SK-N-SH (cell line): ENCODE results near the gene TDRD10. TPM values are rescaled to one million over a fixed set of nuclear protein-coding genes. Genes with fewer than 3 reads are reported as not detected.

ENCODE experiments used
- CTCF ChIA-PET: fragments of 300-600, 350-600 bp; formaldehyde crosslinking; extraction: SDS; loops from one replicate; lab custom pipeline; 2021; lab: Yijun Ruan, JAX
- POLR2A ChIA-PET: fragments of 350-600 bp; sonication (Branson Sonifier 250); formaldehyde crosslinking; extraction: SDS; loops from one replicate; lab custom pipeline; 2020; ENCODE audit warnings: antibody characterized with exemption, inconsistent platforms; lab: Yijun Ruan, JAX
- DNase-seq: peaks from one replicate; pipeline ENCODE4 v3.0.0; 2012
- H2AFZ ChIP-seq: fragments of 200-600 bp; sonication (generic); 2 replicates; pipeline ENCODE4 v1.8.1; 2016; ENCODE audit warnings: antibody characterized with exemption, mild to moderate bottlenecking, low read depth
- H3F3A ChIP-seq: fragments of 200-600 bp; sonication (generic); replicated peaks from 2 replicates; pipeline ENCODE3; 2016; ENCODE audit warnings: antibody characterized with exemption, mild to moderate bottlenecking; ENCODE audit not compliant: insufficient read depth
- H3K27ac ChIP-seq, 2 experiments: fragments of 200-500 bp in 1 of 2; fragments of 200-600 bp in 1 of 2; sonication (Bioruptor generic) in 1 of 2; sonication (generic), shearing (Covaris generic) in 1 of 2; 2 replicates each; pipeline versions ENCODE4 v1.5.1 to v1.6.1; 2014 to 2016; ENCODE audit warnings: low read depth in 2 of 2, inconsistent platforms in 1 of 2, low read length in 1 of 2, mild to moderate bottlenecking in 1 of 2, mixed read lengths in 1 of 2
- H3K27me3 ChIP-seq: fragments of 200-600 bp; sonication (generic), shearing (Covaris generic); 2 replicates; pipeline ENCODE4 v1.6.1; 2016; ENCODE audit warnings: mixed run types; ENCODE audit not compliant: insufficient read depth
- H3K36me3 ChIP-seq, 2 experiments: fragments of 200-500 bp in 1 of 2; fragments of 200-600 bp in 1 of 2; sonication (Bioruptor generic) in 1 of 2; sonication (generic) in 1 of 2; replicated peaks in 1 of 2; 2 replicates each; pipeline versions ENCODE3 to v1.5.1; 2014 to 2016; ENCODE audit warnings: low read length in 1 of 2, mild to moderate bottlenecking in 1 of 2; ENCODE audit not compliant: insufficient read depth in 2 of 2, control insufficient read depth in 1 of 2
- H3K4me1 ChIP-seq, 2 experiments: fragments of 200-500 bp in 1 of 2; fragments of 200-600 bp in 1 of 2; sonication (Bioruptor generic) in 1 of 2; sonication (generic), shearing (Covaris generic) in 1 of 2; 2 replicates each; pipeline versions ENCODE4 v1.5.1 to v1.6.1; 2014 to 2016; ENCODE audit warnings: low read depth in 1 of 2, low read length in 1 of 2, mixed run types in 1 of 2; ENCODE audit not compliant: insufficient read depth in 2 of 2, control insufficient read depth in 1 of 2
- H3K4me2 ChIP-seq: fragments of 200-600 bp; sonication (generic), shearing (Covaris generic); 2 replicates; pipeline ENCODE4 v1.6.1; 2017; ENCODE audit warnings: mixed run types
- H3K4me3 ChIP-seq, 2 experiments: fragments of 200-500 bp in 1 of 2; fragments of 200-600 bp in 1 of 2; sonication (Bioruptor generic) in 1 of 2; sonication (generic), shearing (Covaris generic) in 1 of 2; 2 replicates each; pipeline versions ENCODE4 v1.5.1 to v1.8.1; 2014 to 2016; ENCODE audit warnings: low read depth in 2 of 2, inconsistent platforms in 1 of 2, low read length in 1 of 2, mild to moderate bottlenecking in 1 of 2, mixed read lengths in 1 of 2, moderate library complexity in 1 of 2
- H3K79me2 ChIP-seq: fragments of 200-600 bp; sonication (generic); 2 replicates; pipeline ENCODE4 v1.8.1; 2017; ENCODE audit warnings: mild to moderate bottlenecking; ENCODE audit not compliant: insufficient read depth
- H3K9ac ChIP-seq: fragments of 200-600 bp; sonication (generic); 2 replicates; pipeline ENCODE4 v1.6.1; 2017; ENCODE audit warnings: mixed run types
- H3K9me2 ChIP-seq: fragments of 200-600 bp; sonication (generic); 2 replicates; pipeline ENCODE4 v1.6.1; 2017; ENCODE audit warnings: mixed run types
- H3K9me3 ChIP-seq: fragments of 200-600 bp; sonication (generic); 2 replicates; pipeline ENCODE4 v1.6.1; 2017; ENCODE audit warnings: mixed run types, mild to moderate bottlenecking, moderate library complexity
- H4K20me1 ChIP-seq: fragments of 200-600 bp; sonication (generic); 2 replicates; pipeline ENCODE4 v1.6.1; 2017; ENCODE audit warnings: mild to moderate bottlenecking, mixed run types; ENCODE audit not compliant: insufficient read depth
- CHD2 ChIP-seq: fragments of 150-350 bp; IDR thresholded peaks from 2 replicates; pipeline ENCODE4 v1.6.1; 2018; ENCODE audit warnings: low read length; ENCODE audit not compliant: partially characterized antibody
- FOSL2 ChIP-seq: IDR thresholded peaks from 2 replicates; pipeline ENCODE4 v1.4.0; 2012; ENCODE audit warnings: low read depth, mild to moderate bottlenecking, moderate library complexity, borderline replicate concordance
- FOXJ3 ChIP-seq: sonication (generic); formaldehyde crosslinking; IDR thresholded peaks from 2 replicates; pipeline ENCODE4 v1.5.1; 2020; ENCODE audit warnings: mild to moderate bottlenecking, missing genetic modification reagents
- FOXM1 ChIP-seq: IDR thresholded peaks from 2 replicates; pipeline ENCODE4 v1.4.0; 2012; ENCODE audit warnings: low read depth, mild to moderate bottlenecking
- GABPA ChIP-seq: IDR thresholded peaks from 2 replicates; pipeline ENCODE4 v1.4.0; 2012; ENCODE audit warnings: low read depth, mild to moderate bottlenecking
- MEF2A ChIP-seq: IDR thresholded peaks from 2 replicates; pipeline ENCODE4 v1.4.0; 2012; ENCODE audit warnings: low read depth, borderline replicate concordance
- MXI1 ChIP-seq: IDR thresholded peaks from 2 replicates; pipeline ENCODE4 v1.6.1; 2012; ENCODE audit warnings: mild to moderate bottlenecking, low read depth, low read length, improper control_type of control experiment
- NFIC ChIP-seq: IDR thresholded peaks from 2 replicates; pipeline ENCODE4 v1.4.0; 2012; ENCODE audit warnings: borderline replicate concordance
- NRF1 ChIP-seq: IDR thresholded peaks from 2 replicates; pipeline ENCODE4 v1.6.1; 2012; ENCODE audit warnings: low read depth, mild to moderate bottlenecking, low read length
- POLR2AphosphoS5 ChIP-seq: IDR thresholded peaks from 2 replicates; pipeline ENCODE4 v1.6.1; 2012; ENCODE audit warnings: low read depth, low read length
- RFX5 ChIP-seq: IDR thresholded peaks from 2 replicates; pipeline ENCODE4 v1.6.1; 2012; ENCODE audit warnings: mild to moderate bottlenecking, improper control_type of control experiment, low read length
- RXRA ChIP-seq: IDR thresholded peaks from 2 replicates; pipeline ENCODE4 v1.4.0; 2012; ENCODE audit warnings: low read depth, mild to moderate bottlenecking, borderline replicate concordance
- SIN3A ChIP-seq: IDR thresholded peaks from 2 replicates; pipeline ENCODE4 v1.6.1; 2012; ENCODE audit warnings: low read depth, mild to moderate bottlenecking, low read length, moderate library complexity, borderline replicate concordance
- TAF1 ChIP-seq: IDR thresholded peaks from 2 replicates; pipeline ENCODE4 v1.6.1; 2012; ENCODE audit warnings: low read depth, mild to moderate bottlenecking, low read length, moderate library complexity, borderline replicate concordance
- YY1 ChIP-seq: IDR thresholded peaks from 2 replicates; pipeline ENCODE4 v1.4.0; 2012; ENCODE audit warnings: low read depth, mild to moderate bottlenecking
- WGBS: methylation state at CpG from one replicate; pipeline ENCODE4 v1.1.6; 2017; ENCODE audit warnings: low lambda C conversion rate; 5-methylcytosine and 5-hydroxymethylcytosine counted together
- polyA plus RNA-seq, 3 experiments: library from polyadenylated mRNA; depleted of rRNA; stranded (reverse); fragments of >200 nt; gene quantifications; 2 replicates each; pipeline ENCODE4 v1.2.3, GENCODE V29; 2012
- TF ChIP-seq, protein P1 (sequence below): IDR thresholded peaks from 2 replicates; pipeline ENCODE4 v1.4.0; 2012; ENCODE audit warnings: low read depth, borderline replicate concordance
- TF ChIP-seq, protein P2 (sequence below): IDR thresholded peaks from 2 replicates; pipeline ENCODE4 v1.4.0; 2012; ENCODE audit warnings: low read depth

The TDRD10 gene
- polyA plus RNA-seq, 1 of the 3 experiments (the other 2 are of a cell fraction) = not detected

DNA sequence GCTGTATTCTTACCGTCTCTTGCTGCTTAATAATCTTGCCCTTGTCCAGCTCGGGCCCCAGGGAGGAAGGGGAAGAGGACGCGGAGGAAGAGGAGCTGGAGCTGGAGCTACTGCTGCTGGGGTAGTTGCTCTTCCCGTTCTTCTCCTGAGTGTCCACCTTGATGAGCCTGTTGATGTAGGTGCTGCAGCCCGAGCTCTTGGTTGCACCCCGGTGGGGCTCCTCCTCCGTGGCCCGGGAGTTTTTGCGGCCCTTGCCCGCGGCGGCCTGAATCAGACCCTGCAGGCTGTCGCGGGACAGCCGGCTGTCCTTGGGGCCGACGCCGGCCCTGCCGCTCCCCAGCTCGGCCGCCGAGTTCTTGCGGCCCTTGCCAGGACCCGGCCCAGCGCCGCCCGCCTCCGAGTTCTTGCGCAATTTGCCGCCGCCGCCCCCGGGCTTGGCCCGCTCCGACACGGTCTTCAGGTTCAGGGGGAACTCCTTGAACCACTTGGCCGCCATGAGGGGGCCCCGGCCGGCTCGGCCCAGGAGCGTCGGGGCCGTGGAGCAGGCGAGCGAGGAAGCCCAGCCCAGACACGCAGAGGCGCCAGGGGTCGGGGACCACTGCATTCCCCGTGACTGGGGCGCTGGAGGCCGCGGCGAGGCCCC, 475 bp upstream of the TDRD10 start:
- no peaks in the 10 kb centered on the region for H3K36me3 ChIP-seq
- H2AFZ ChIP-seq = no peak overlapping the region
- H3F3A ChIP-seq = no peaks in the 10 kb centered on the region
- peaks cover 61% of the 10 kb centered on the region for H3K27me3 ChIP-seq
- ChIA-PET POLR2A (no interaction called here), CTCF (interaction anchor here (1.1 to 2.8 kb wide), 4 partner anchors 12 to 45 kb away, joined by 3 to 17 read pairs (median 4); no protein-coding TSS in a partner anchor)
- H4K20me1 ChIP-seq = no peaks in the 10 kb centered on the region
- H3K4me2 ChIP-seq = no peak overlapping the region
- peaks cover 0 to 2% of the 10 kb centered on the region in 2 experiments; a peak in 1 of 4 replicates for H3K4me1 ChIP-seq
- H3K9me2 ChIP-seq = no peaks in the 10 kb centered on the region
- no peaks in the 10 kb centered on the region for H3K9me3 ChIP-seq
- H3K27ac ChIP-seq = no peak overlapping the region
- DNase-seq = peak; percentile 20
- TF ChIP-seq GABPA = no peak
- TF ChIP-seq, protein P1, sequence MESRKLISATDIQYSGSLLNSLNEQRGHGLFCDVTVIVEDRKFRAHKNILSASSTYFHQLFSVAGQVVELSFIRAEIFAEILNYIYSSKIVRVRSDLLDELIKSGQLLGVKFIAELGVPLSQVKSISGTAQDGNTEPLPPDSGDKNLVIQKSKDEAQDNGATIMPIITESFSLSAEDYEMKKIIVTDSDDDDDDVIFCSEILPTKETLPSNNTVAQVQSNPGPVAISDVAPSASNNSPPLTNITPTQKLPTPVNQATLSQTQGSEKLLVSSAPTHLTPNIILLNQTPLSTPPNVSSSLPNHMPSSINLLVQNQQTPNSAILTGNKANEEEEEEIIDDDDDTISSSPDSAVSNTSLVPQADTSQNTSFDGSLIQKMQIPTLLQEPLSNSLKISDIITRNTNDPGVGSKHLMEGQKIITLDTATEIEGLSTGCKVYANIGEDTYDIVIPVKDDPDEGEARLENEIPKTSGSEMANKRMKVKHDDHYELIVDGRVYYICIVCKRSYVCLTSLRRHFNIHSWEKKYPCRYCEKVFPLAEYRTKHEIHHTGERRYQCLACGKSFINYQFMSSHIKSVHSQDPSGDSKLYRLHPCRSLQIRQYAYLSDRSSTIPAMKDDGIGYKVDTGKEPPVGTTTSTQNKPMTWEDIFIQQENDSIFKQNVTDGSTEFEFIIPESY = no peak
- TF ChIP-seq, protein P2, sequence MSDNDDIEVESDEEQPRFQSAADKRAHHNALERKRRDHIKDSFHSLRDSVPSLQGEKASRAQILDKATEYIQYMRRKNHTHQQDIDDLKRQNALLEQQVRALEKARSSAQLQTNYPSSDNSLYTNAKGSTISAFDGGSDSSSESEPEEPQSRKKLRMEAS = no peak
- no peak for TF ChIP-seq CHD2
- TF ChIP-seq NFIC = no peak
- TF ChIP-seq FOXJ3 (CRISPR knock-in tag) = no peak
- TF ChIP-seq YY1 = no peak
- no peak for TF ChIP-seq FOXM1
- TF ChIP-seq MXI1 = no peak
- TF ChIP-seq TAF1 = no peak
- no peak for TF ChIP-seq FOSL2
- TF ChIP-seq, all 33 proteins: peak for 0
- H3K4me3 ChIP-seq = no peak overlapping the region; a peak in 1 of 4 replicates
- H3K79me2 ChIP-seq = no peaks in the 10 kb centered on the region
- no peak overlapping the region for H3K9ac ChIP-seq
- 26% methylated on average over 24 of the region's 54 CpGs for WGBS

DNA sequence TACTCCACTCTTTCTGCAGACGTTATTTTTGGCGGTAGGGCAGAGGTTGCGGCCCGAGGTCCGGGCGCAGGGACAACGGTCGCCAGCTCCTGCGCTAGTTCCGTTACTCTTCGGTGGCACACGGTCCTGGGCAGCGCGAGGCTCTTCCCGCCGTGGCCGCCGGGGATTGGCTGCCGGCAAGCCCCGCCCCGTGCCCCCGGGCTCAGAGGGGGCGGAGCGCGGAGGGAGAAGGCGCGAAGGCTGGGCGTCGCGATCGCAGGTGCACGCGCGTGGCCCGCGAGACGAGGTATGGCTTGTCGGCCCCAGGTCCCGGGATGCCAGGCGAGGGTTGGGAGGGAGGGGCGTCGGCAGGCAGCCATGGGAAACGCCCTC, 711 bp downstream of the TDRD10 start:
- H3K79me2 ChIP-seq = no peaks in the 10 kb centered on the region
- POLR2A ChIA-PET = no interaction called here
- no peak overlapping the region for H2AFZ ChIP-seq
- H3K27me3 ChIP-seq = peaks cover 53% of the 10 kb centered on the region
- TF ChIP-seq CHD2 = no peak
- TF ChIP-seq, protein P2 = no peak
- no peak for TF ChIP-seq NRF1
- no peak for TF ChIP-seq RFX5
- no peak for TF ChIP-seq SIN3A
- TF ChIP-seq MEF2A = no peak
- no peak for TF ChIP-seq POLR2AphosphoS5
- TF ChIP-seq FOXM1 = no peak
- TF ChIP-seq RXRA = no peak
- H3K4me2 ChIP-seq = no peak overlapping the region
- no peaks in the 10 kb centered on the region for H3K4me1 ChIP-seq
- 53% methylated on average over 38 of the region's 43 CpGs for WGBS
- H3K9me3 ChIP-seq = no peaks in the 10 kb centered on the region
- no peak overlapping the region for H3K27ac ChIP-seq
- no peak overlapping the region for H3K9ac ChIP-seq
- no peaks in the 10 kb centered on the region for H3K9me2 ChIP-seq
- H3K4me3 ChIP-seq = peak overlapping the region in 1 of 2 experiments; percentile 14; a peak in 1 of 4 replicates
- CTCF ChIA-PET = interaction anchor here (0.6 to 1.8 kb wide), 3 partner anchors 14 to 23 kb away, joined by 3 to 4 read pairs (median 3); no protein-coding TSS in a partner anchor
- H3K36me3 ChIP-seq = no peaks in the 10 kb centered on the region
- peak; percentile 65 for DNase-seq
- H4K20me1 ChIP-seq = no peaks in the 10 kb centered on the region
- no peaks in the 10 kb centered on the region for H3F3A ChIP-seq
